Measurements from ENCODE around the gene ACER3. TPM values are rescaled to one million over a fixed set of nuclear protein-coding genes. Genes with fewer than 3 reads are reported as not detected.

ACER3 gene
- total RNA-seq, 4 donors from 2014 or later, result 19.0 to 26.6 (median 22.0) TPM

DNA sequence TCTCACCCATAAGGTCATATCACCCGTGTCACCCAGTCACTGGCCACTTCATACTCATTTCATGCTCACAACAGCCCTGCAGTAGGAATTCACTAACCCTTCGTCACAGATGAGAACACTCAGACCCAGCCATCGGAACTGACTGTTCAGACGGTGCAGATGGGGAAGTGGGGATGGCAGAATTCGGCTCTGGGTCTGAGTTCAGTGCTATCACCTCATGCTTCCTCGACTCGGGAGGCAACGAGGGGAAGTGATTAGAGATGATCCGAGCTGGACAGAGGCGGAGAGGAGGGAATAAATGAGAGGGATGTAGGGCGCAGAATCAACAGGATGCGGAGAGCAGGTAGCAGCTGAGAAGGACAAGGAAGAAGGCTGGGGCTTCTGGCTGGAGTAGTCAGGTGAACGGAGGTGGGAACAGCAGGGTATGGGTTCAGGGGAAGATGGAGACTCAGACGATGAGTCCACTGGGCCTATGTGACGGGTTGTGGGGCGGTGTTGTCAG, 178.2 kb downstream of the ACER3 start:
- TF ChIP-seq, protein P1, sequence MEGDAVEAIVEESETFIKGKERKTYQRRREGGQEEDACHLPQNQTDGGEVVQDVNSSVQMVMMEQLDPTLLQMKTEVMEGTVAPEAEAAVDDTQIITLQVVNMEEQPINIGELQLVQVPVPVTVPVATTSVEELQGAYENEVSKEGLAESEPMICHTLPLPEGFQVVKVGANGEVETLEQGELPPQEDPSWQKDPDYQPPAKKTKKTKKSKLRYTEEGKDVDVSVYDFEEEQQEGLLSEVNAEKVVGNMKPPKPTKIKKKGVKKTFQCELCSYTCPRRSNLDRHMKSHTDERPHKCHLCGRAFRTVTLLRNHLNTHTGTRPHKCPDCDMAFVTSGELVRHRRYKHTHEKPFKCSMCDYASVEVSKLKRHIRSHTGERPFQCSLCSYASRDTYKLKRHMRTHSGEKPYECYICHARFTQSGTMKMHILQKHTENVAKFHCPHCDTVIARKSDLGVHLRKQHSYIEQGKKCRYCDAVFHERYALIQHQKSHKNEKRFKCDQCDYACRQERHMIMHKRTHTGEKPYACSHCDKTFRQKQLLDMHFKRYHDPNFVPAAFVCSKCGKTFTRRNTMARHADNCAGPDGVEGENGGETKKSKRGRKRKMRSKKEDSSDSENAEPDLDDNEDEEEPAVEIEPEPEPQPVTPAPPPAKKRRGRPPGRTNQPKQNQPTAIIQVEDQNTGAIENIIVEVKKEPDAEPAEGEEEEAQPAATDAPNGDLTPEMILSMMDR (IDR thresholded peaks at IDR 0.05), result no peak
- no peak for DNase-seq (ENCODE audit: low spot score)
- ATAC-seq (ENCODE audit: low FRiP score), result no peak

DNA sequence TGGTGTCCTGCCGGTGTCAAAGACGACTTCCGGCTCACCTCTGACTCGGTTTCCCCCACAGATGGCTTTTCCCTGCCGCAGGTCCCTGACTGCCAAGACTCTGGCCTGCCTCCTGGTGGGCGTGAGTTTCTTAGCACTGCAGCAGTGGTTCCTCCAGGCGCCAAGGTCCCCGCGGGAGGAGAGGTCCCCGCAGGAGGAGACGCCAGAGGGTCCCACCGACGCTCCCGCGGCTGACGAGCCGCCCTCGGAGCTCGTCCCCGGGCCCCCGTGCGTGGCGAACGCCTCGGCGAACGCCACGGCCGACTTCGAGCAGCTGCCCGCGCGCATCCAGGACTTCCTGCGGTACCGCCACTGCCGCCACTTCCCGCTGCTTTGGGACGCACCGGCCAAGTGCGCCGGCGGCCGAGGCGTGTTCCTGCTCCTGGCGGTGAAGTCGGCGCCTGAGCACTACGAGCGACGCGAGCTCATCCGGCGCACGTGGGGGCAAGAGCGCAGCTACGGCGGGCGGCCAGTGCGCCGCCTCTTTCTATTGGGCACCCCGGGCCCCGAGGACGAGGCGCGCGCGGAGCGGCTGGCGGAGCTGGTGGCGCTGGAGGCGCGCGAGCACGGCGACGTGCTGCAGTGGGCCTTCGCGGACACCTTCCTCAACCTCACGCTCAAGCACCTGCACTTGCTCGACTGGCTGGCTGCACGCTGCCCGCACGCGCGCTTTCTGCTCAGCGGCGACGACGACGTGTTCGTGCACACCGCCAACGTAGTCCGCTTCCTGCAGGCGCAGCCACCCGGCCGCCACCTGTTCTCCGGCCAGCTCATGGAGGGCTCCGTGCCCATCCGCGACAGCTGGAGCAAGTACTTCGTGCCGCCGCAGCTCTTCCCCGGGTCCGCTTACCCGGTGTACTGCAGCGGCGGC, 179.0 kb downstream of the ACER3 start:
- ATAC-seq (ENCODE audit: low FRiP score), result no peak
- TF ChIP-seq, protein P1 (IDR thresholded peaks at IDR 0.05), result no peak
- no peak for DNase-seq (ENCODE audit: low spot score)

DNA sequence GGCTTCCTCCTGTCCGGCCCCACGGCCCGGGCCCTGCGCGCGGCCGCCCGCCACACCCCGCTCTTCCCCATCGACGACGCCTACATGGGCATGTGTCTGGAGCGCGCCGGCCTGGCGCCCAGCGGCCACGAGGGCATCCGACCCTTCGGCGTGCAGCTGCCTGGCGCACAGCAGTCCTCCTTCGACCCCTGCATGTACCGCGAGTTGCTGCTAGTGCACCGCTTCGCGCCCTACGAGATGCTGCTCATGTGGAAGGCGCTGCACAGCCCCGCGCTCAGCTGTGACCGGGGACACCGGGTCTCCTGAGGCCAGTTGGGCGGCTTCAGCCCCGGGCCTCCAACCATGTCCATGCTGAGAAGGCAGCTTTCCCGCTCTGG, 179.7 kb downstream of the ACER3 start:
- no peak for ATAC-seq (ENCODE audit: low FRiP score)
- DNase-seq (ENCODE audit: low spot score), result no peak
- TF ChIP-seq, protein P1 (IDR thresholded peaks at IDR 0.05), result no peak

DNA sequence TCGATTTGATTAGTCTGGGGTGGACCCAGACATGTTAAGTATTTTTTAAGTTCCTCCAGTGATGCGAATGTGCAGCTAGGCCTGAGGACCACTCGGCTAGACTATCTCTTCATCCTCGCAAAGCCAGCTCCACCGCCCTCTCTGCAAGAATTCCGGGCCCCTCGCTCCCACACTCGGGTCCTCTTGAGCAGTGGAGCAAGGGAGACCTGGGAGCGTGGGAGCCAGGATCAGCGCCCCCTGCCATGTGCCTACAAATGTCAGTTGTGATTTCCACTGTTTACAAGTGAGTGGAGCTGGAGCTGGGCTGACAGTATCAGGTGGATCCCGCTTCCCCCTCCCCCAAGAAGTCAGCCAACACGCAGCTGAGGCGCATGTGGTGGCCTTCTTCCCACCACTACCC, 180.2 kb downstream of the ACER3 start:
- ATAC-seq (ENCODE audit: low FRiP score) (no peak), DNase-seq (ENCODE audit: low spot score) (no peak)
- TF ChIP-seq, protein P1 (IDR thresholded peaks at IDR 0.05), result no peak

DNA sequence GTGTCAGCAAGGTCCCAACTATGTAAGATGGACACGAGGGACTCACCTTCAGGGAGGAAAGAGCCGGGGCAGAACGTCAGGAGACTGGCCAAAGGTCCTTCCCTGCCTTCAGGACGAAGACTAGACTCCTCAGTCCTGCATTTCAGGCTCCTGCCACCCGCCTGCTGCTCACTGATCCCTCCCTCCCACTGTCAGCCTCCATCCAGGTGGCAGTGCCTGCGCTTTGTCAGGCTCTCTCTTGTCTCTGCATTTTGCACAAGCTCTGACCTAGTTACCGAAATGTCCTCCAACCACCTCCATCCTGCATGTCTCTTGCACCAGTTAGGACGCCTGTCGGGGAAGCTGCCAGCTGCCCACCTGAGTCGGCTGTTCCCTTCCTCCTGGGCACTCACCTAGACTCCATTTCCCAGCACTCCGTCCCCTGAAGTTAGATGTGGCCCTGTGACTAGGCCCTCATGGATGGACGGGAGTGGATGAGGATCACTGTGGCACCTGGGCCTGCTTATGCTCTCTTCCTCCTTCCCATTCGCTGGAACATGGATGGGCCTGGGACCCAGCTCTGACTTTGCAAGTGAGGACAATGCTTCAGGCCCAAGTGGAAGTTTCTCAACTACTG, 181.5 kb downstream of the ACER3 start:
- TF ChIP-seq, protein P1 (IDR thresholded peaks at IDR 0.05), result no peak
- DNase-seq (ENCODE audit: low spot score), result no peak
- no peak for ATAC-seq (ENCODE audit: low FRiP score)

DNA sequence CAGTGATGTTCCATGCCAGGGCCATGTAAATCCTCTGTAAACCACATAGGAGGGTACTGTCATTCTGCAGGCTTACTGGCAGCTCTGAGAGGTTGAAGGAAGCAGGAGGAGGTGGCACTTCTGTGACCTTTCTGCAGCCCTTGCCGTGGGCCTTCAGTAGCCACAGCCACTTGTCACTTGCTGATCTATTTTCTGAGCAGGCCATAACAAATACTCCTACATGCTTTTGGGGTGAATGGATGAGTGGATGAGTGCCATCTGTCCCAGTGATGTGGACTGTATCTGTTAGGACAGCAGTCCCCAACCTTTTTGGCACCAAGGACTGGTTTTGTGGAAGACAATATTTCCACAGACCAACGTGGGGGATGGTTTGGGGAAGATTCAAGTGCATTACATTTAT, 183.6 kb downstream of the ACER3 start:
- no peak for DNase-seq (ENCODE audit: low spot score)

More for the DNA sequence above, 183.6 kb downstream of the ACER3 start:
- no peak for ATAC-seq (ENCODE audit: low FRiP score)
- TF ChIP-seq, protein P1 (IDR thresholded peaks at IDR 0.05), result no peak

Data from omental fat pad (tissue), 4 donors.